ENCODE measurements around the gene IGFLR1. TPM values are rescaled to one million over a fixed set of nuclear protein-coding genes. Genes with fewer than 3 reads are reported as not detected.

The IGFLR1 gene
- total and polyA plus RNA-seq, 10 donors, result 16.5 to 64.7 (median 46.4) TPM

DNA sequence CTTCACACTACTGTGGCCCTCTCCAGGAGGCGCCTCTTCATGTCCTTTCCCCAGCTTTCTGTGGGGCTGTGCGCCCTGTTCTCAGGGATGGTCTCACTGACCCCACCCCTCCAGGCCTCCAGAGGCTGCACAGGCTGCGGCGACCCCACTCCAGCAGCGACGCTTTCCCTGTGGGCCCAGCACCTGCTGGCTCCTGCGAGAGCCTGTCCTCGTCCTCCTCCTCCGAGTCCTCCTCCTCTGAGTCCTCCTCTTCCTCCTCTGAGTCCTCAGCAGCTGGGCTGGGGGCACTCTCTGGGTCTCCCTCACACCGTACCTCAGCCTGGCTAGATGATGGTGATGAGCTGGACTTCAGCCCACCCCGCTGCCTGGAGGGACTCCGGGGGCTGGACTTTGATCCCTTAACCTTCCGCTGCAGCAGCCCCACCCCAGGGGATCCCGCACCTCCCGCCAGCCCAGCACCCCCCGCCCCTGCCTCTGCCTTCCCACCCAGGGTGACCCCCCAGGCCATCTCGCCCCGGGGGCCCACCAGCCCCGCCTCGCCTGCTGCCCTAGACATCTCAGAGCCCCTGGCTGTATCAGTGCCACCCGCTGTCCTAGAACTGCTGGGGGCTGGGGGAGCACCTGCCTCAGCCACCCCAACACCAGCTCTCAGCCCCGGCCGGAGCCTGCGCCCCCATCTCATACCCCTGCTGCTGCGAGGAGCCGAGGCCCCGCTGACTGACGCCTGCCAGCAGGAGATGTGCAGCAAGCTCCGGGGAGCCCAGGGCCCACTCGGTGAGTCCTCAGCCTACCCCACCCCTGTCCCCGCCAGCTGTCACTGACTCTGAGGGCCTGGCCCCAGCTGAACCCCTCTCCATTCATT, 44.3 kb upstream of the IGFLR1 start:
- peaks cover 0 to 15% (median 0%) of the 10 kb centered on the region in 7 donors for H3K27me3 ChIP-seq (replicated peaks in 1 of 7)
- no peak for DNase-seq
- TF ChIP-seq, protein P1, sequence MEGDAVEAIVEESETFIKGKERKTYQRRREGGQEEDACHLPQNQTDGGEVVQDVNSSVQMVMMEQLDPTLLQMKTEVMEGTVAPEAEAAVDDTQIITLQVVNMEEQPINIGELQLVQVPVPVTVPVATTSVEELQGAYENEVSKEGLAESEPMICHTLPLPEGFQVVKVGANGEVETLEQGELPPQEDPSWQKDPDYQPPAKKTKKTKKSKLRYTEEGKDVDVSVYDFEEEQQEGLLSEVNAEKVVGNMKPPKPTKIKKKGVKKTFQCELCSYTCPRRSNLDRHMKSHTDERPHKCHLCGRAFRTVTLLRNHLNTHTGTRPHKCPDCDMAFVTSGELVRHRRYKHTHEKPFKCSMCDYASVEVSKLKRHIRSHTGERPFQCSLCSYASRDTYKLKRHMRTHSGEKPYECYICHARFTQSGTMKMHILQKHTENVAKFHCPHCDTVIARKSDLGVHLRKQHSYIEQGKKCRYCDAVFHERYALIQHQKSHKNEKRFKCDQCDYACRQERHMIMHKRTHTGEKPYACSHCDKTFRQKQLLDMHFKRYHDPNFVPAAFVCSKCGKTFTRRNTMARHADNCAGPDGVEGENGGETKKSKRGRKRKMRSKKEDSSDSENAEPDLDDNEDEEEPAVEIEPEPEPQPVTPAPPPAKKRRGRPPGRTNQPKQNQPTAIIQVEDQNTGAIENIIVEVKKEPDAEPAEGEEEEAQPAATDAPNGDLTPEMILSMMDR (IDR thresholded peaks at IDR 0.05 in 8 of 11, conservative IDR thresholded peaks at IDR 0.05 in 3 of 11), result no peak
- no peak for TF ChIP-seq POLR2AphosphoS5 (IDR thresholded peaks at IDR 0.05)
- TF ChIP-seq POLR2A (IDR thresholded peaks at IDR 0.05), result no peak
- H3K27ac ChIP-seq, result no peak overlapping the region
- no peak overlapping the region for H3K4me3 ChIP-seq
- 94 to 97% (median 95%) methylated on average over 26 to 31 of the region's 31 CpGs for WGBS, 5 donors
- H3K4me1 ChIP-seq, result no peaks in the 10 kb centered on the region
- intact Hi-C loops (cut with DNase I; ENCODE audit: low total_unique reads), result no loop called here
- peaks cover 0 to 62% (median 14%) of the 10 kb centered on the region in 6 donors for H3K36me3 ChIP-seq
- H3K9me3 ChIP-seq, result no peaks in the 10 kb centered on the region

DNA sequence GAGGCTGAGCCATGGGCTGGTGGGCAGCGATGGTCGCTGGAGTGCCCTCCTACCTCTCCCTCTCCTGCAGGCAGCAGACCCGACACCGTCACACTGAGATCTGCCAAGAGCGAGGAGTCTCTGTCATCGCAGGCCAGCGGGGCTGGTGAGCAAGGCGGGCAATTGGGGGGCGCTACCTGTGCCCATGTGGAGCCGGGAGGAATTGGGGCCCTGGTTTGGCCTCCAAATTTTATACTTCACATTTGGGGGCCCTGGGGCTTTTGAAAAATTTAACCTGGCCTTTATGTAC, 43.0 kb upstream of the IGFLR1 start:
- TF ChIP-seq POLR2AphosphoS5 (IDR thresholded peaks at IDR 0.05), result no peak
- no peak for TF ChIP-seq POLR2A (IDR thresholded peaks at IDR 0.05)
- TF ChIP-seq, protein P1 (IDR thresholded peaks at IDR 0.05 in 8 of 11, conservative IDR thresholded peaks at IDR 0.05 in 3 of 11), result no peak
- H3K27ac ChIP-seq, result no peak overlapping the region
- H3K27me3 ChIP-seq (replicated peaks in 1 of 7), result peaks cover 0 to 3% (median 0%) of the 10 kb centered on the region in 7 donors
- 93 to 95% (median 94%) methylated on average over 4 to 10 of the region's 10 CpGs for WGBS, 5 donors
- no peak for DNase-seq
- H3K36me3 ChIP-seq, result peaks cover 0 to 74% (median 25%) of the 10 kb centered on the region in 6 donors
- H3K9me3 ChIP-seq, result no peaks in the 10 kb centered on the region
- no peak overlapping the region for H3K4me3 ChIP-seq
- no peaks in the 10 kb centered on the region for H3K4me1 ChIP-seq
- intact Hi-C loops (cut with DNase I; ENCODE audit: low total_unique reads), result no loop called here

DNA sequence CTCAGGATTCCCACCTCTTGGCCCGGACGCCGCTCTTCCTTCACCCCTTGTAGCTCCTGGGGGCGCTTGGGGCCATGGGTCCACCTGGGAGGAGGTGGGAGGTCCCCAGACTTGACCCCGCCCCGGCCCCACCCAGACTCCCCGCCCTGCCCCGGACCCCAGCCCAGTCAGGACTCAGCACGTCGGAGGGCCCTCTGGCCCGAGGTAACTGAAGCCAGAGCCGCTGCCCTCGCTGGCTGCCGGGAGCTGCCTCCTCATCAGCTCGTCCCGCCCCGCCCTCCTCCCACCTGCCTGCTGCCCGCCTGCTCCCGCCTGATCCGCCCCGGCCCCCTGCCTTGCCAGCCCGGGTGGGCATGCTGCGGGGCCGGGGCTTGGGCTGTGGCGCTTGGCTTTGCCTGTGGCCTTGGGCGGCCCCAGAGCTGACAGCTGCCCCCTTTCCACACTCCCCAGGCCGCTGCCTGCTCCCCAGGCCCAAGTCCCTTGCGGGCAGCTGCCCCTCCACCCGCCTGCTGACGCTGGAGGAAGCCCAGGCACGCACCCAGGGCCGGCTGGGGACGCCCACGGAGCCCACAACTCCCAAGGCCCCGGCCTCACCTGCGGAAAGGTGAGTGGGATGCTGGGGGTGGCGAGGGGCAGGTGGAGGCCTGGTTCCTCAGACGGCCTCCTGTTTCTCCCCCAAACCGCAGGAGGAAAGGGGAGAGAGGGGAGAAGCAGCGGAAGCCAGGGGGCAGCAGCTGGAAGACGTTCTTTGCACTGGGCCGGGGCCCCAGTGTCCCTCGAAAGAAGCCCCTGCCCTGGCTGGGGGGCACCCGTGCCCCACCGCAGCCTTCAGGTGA, 42.5 kb upstream of the IGFLR1 start:
- Histone ChIP-seq H3K9me3 (no peaks in the 10 kb centered on the region), H3K27ac (no peak overlapping the region), H3K4me1 (no peaks in the 10 kb centered on the region), H3K27me3 (replicated peaks in 1 of 7) (no peaks in the 10 kb centered on the region), H3K36me3 (peaks cover 0 to 80% (median 28%) of the 10 kb centered on the region in 6 donors), H3K4me3 (no peak overlapping the region)
- TF ChIP-seq, protein P1 (IDR thresholded peaks at IDR 0.05 in 8 of 11, conservative IDR thresholded peaks at IDR 0.05 in 3 of 11), result no peak
- TF ChIP-seq POLR2AphosphoS5 (IDR thresholded peaks at IDR 0.05) (no peak), POLR2A (IDR thresholded peaks at IDR 0.05) (no peak)
- intact Hi-C loops (cut with DNase I; ENCODE audit: low total_unique reads), result no loop called here
- WGBS, 5 donors, result 80 to 93% (median 93%) methylated on average over 30 to 45 of the region's 45 CpGs
- DNase-seq, result no peak
